Keratinocyte (primary cell): ENCODE results near the gene PRKN.

Experiments
- EZH2 ChIP-seq: IDR thresholded peaks from one replicate; pipeline ENCODE4 v1.6.1; 2012; ENCODE audit warnings: inconsistent platforms, mild to moderate bottlenecking, low read length, moderate library complexity
- TF ChIP-seq, protein P1 (sequence below), 3 experiments: IDR thresholded peaks in 1 of 3; conservative IDR thresholded peaks in 1 of 3; optimal IDR thresholded peaks in 1 of 3; 2 replicates in 2 of 3; 3 replicates in 1 of 3; pipeline versions ENCODE3 to v1.5.1; 2011; ENCODE audit warnings: low read length in 3 of 3, mild to moderate bottlenecking in 3 of 3, moderate library complexity in 2 of 3, control low read depth in 1 of 3, inconsistent platforms in 1 of 3; ENCODE audit not compliant: insufficient read depth in 2 of 3; ENCODE audit errors: extremely low read depth in 1 of 3

DNA sequence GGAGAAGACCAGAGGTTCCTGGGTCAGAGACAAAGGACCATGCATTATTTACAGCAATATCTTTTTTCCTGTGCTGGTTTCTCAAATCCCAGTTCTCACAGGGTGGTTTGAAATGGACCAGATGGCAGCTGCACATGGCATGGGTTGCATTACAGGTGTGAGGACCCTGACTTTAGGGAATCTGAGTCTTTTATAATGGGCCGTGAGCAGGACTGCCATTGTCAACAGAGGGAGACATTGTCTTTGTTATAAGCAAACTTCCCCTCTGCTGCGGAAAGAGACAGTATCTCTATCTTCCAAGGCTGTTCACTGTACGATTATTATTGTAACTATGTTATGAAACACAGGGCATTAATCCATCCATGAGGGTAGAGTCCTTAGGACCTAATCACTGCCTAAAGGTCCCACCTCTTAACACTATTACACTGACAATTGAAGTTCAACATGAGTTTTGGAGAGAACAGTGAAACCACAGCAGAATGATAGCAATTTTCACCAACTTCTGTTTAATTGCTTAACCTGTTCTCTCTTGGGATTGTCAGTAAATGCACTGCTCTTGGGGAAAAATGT, 1297.6 kb downstream of the PRKN start:
- TF ChIP-seq, protein P1, sequence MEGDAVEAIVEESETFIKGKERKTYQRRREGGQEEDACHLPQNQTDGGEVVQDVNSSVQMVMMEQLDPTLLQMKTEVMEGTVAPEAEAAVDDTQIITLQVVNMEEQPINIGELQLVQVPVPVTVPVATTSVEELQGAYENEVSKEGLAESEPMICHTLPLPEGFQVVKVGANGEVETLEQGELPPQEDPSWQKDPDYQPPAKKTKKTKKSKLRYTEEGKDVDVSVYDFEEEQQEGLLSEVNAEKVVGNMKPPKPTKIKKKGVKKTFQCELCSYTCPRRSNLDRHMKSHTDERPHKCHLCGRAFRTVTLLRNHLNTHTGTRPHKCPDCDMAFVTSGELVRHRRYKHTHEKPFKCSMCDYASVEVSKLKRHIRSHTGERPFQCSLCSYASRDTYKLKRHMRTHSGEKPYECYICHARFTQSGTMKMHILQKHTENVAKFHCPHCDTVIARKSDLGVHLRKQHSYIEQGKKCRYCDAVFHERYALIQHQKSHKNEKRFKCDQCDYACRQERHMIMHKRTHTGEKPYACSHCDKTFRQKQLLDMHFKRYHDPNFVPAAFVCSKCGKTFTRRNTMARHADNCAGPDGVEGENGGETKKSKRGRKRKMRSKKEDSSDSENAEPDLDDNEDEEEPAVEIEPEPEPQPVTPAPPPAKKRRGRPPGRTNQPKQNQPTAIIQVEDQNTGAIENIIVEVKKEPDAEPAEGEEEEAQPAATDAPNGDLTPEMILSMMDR (optimal IDR thresholded peaks at IDR 0.05 in 1 of 3, IDR thresholded peaks at IDR 0.05 in 1 of 3, conservative IDR thresholded peaks at IDR 0.05 in 1 of 3; ENCODE audit: extremely low read depth in 1 of 3, insufficient read depth in 2 of 3, low read length in 3 of 3), result peak in 1 of 3 experiments; percentile 48
- no peak for TF ChIP-seq EZH2
